H1 (cell line): Measurements from ENCODE around the gene NT5DC3. TPM values are rescaled to one million over a fixed set of nuclear protein-coding genes. Genes with fewer than 3 reads are reported as not detected.

Experiments used
- GABPA ChIP-seq: IDR thresholded peaks from 2 replicates; pipeline ENCODE4 v1.6.1; 2011; ENCODE audit warnings: mild to moderate bottlenecking, low read length, moderate library complexity, borderline replicate concordance; ENCODE audit not compliant: insufficient read depth
- JUND ChIP-seq: IDR thresholded peaks from 2 replicates; pipeline ENCODE4 v1.6.1; 2011; ENCODE audit warnings: mild to moderate bottlenecking, improper control_type of control experiment, low read length
- RNF2 ChIP-seq: fragments of 200-900, 300-1000 bp; sonication (generic); IDR thresholded peaks from 2 replicates; pipeline ENCODE4 v1.7.1; 2016; ENCODE audit warnings: borderline replicate concordance, low read depth, mild to moderate bottlenecking, antibody characterized with exemption, low read length; ENCODE audit not compliant: poor library complexity, severe bottlenecking; ENCODE audit errors: missing control alignments
- SIN3A ChIP-seq, 2 experiments: IDR thresholded peaks in 1 of 2; conservative IDR thresholded peaks in 1 of 2; 2 replicates each; pipeline ENCODE4 v1.6.1; 2011 to 2012; ENCODE audit warnings: low read length in 2 of 2, improper control_type of control experiment in 1 of 2, low read depth in 1 of 2, mild to moderate bottlenecking in 1 of 2
- SIRT6 ChIP-seq: IDR thresholded peaks from one replicate; pipeline ENCODE4 v1.7.1; 2012; ENCODE audit warnings: low read length, inconsistent platforms
- SP4 ChIP-seq: IDR thresholded peaks from 2 replicates; pipeline ENCODE4 v1.6.1; 2012; ENCODE audit warnings: low read length, inconsistent platforms
- polyA plus RNA-seq, 7 experiments: library from polyadenylated mRNA; depleted of rRNA in 3 of 7; stranded (reverse) in 5 of 7; unstranded in 2 of 7; fragments of >200 nt in 5 of 7; fragments of 200-250 nt in 2 of 7; gene quantifications; 1 replicate in 5 of 7; 2 replicates in 1 of 7; 4 replicates in 1 of 7; pipeline versions ENCODE4 v1.2.1 to v1.2.3, GENCODE V29; 2011 to 2013; ENCODE audit warnings: missing spikeins in 2 of 7, mixed read lengths in 2 of 7
- total RNA-seq: library from RNA; stranded (reverse); fragmentation: NEBNext Ultra II Directional; extraction: Animal tissue kit (Norgen Biotek cat#: 25700); gene quantifications from 2 replicates; pipeline ENCODE4 v1.2.1, GENCODE V29; 2021
- TF ChIP-seq, protein P1 (sequence below): IDR thresholded peaks from 2 replicates; pipeline ENCODE4 v1.6.1; 2012; ENCODE audit warnings: low read length, inconsistent platforms

Gene NT5DC3
- total and polyA plus RNA-seq, 2 of the 8 experiments (the other 6 are each of a cell fraction or from before 2014, with no cell fraction given): 5.4 to 14.8 TPM

DNA sequence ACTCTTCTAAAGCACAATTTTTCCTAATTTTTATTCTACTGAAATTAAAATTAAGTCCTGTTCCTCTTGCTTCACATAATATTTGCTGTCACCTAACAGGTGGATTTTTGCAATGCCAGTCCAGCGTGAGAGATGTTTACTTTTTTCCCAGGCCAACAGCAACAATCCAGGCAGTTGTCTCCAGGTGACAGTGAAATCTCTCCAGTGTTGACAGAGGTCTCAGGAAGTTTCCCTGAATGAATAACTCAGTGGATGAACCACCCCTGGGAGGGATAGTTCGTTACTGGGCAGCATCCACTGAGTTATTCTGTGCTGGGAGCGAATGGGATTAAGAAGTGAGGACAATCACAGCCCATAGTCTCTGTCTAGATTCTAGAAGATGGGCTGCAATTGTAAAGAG lies 7.1 kb upstream of the NT5DC3 start (continued):
- TF ChIP-seq, protein P1, sequence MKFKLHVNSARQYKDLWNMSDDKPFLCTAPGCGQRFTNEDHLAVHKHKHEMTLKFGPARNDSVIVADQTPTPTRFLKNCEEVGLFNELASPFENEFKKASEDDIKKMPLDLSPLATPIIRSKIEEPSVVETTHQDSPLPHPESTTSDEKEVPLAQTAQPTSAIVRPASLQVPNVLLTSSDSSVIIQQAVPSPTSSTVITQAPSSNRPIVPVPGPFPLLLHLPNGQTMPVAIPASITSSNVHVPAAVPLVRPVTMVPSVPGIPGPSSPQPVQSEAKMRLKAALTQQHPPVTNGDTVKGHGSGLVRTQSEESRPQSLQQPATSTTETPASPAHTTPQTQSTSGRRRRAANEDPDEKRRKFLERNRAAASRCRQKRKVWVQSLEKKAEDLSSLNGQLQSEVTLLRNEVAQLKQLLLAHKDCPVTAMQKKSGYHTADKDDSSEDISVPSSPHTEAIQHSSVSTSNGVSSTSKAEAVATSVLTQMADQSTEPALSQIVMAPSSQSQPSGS: no peak
- TF ChIP-seq SP4: no peak
- TF ChIP-seq RNF2: no peak
- TF ChIP-seq SIN3A (conservative IDR thresholded peaks at IDR 0.05 in 1 of 2, IDR thresholded peaks at IDR 0.05 in 1 of 2; ENCODE audit: low read depth in 1 of 2, low read length in 2 of 2): no peak
- no peak for TF ChIP-seq SIRT6
- no peak for TF ChIP-seq GABPA
- TF ChIP-seq JUND: no peak
